ENCODE results near the gene SUMF1.

SUMF1 gene

DNA sequence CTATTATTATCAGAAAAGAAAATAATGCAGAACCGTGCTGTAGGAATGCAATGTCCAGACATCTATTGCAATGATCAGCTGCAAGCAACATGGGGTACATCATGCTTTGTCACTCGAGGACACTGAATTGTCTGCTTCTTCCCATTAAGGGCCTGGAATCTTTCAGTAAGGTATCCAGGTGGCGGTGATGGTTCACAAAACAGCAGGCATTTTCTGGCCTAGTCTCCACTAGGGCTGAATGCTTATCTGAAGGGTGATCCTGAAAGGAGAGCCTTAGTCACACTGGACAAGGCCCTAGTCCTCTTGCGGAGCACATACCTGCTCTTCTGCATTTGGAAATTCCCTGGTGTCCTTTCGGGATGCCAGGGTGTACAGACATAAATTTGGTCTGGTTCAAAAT, 47.3 kb upstream of the SUMF1 start:
- Histone ChIP-seq H3K9ac (ENCODE audit: low read length) (no peak overlapping the region), H3K4me1 (ENCODE audit: insufficient read depth, low read length, severe bottlenecking) (no peaks in the 10 kb centered on the region), H3K9me3 (ENCODE audit: low read length) (no peaks in the 10 kb centered on the region), H3K27me3 (ENCODE audit: insufficient read depth, low read length) (no peaks in the 10 kb centered on the region), H3K79me2 (ENCODE audit: insufficient read depth, low read length) (no peaks in the 10 kb centered on the region), H4K20me1 (ENCODE audit: insufficient read depth, low read length) (no peaks in the 10 kb centered on the region), H3K27ac (ENCODE audit: low read depth, low read length, poor library complexity, severe bottlenecking) (no peak overlapping the region), H3F3A (ENCODE audit: insufficient read depth, low read length) (no peaks in the 10 kb centered on the region), H3K36me3 (ENCODE audit: insufficient read depth, low read length) (no peaks in the 10 kb centered on the region), H3K4me3 (ENCODE audit: low read depth, low read length, poor library complexity, severe bottlenecking) (no peak overlapping the region), H3K9me2 (ENCODE audit: low read depth, low read length) (no peaks in the 10 kb centered on the region), H3K4me2 (ENCODE audit: low read length) (no peak overlapping the region), H2AFZ (ENCODE audit: low read length) (no peak overlapping the region)
- TF ChIP-seq EZH2 (IDR thresholded peaks at IDR 0.05; ENCODE audit: borderline replicate concordance, low read length) (no peak), CTCF (IDR thresholded peaks at IDR 0.05; ENCODE audit: low read length) (no peak)

GRCh38 chr3:4512895-4513616, 46.0 kb upstream of the SUMF1 start:
- Histone ChIP-seq H3K36me3 (ENCODE audit: insufficient read depth, low read length) (no peaks in the 10 kb centered on the region), H3K9ac (ENCODE audit: low read length) (no peak overlapping the region)

GRCh38 chr3:4511491-4512262, 44.6 kb upstream of the SUMF1 start:
- no peaks in the 10 kb centered on the region for H3F3A ChIP-seq (ENCODE audit: insufficient read depth, low read length)
- no peaks in the 10 kb centered on the region for H3K79me2 ChIP-seq (ENCODE audit: insufficient read depth, low read length)
- no peak overlapping the region for H2AFZ ChIP-seq (ENCODE audit: low read length)
- H3K36me3 ChIP-seq (ENCODE audit: insufficient read depth, low read length), result no peaks in the 10 kb centered on the region
- no peak overlapping the region for H3K4me3 ChIP-seq (ENCODE audit: low read depth, low read length, poor library complexity, severe bottlenecking)
- H3K4me1 ChIP-seq (ENCODE audit: insufficient read depth, low read length, severe bottlenecking), result no peaks in the 10 kb centered on the region
- no peak overlapping the region for H3K9ac ChIP-seq (ENCODE audit: low read length)
- no peaks in the 10 kb centered on the region for H4K20me1 ChIP-seq (ENCODE audit: insufficient read depth, low read length)
- no peak overlapping the region for H3K4me2 ChIP-seq (ENCODE audit: low read length)
- H3K9me3 ChIP-seq (ENCODE audit: low read length), result no peaks in the 10 kb centered on the region
- no peaks in the 10 kb centered on the region for H3K9me2 ChIP-seq (ENCODE audit: low read depth, low read length)
- no peaks in the 10 kb centered on the region for H3K27me3 ChIP-seq (ENCODE audit: insufficient read depth, low read length)
- no peak overlapping the region for H3K27ac ChIP-seq (ENCODE audit: low read depth, low read length, poor library complexity, severe bottlenecking)
- TF ChIP-seq EZH2 (IDR thresholded peaks at IDR 0.05; ENCODE audit: borderline replicate concordance, low read length) (no peak), CTCF (IDR thresholded peaks at IDR 0.05; ENCODE audit: low read length) (no peak)

More at GRCh38 chr3:4512895-4513616, 46.0 kb upstream of the SUMF1 start:
- no peaks in the 10 kb centered on the region for H3K4me1 ChIP-seq (ENCODE audit: insufficient read depth, low read length, severe bottlenecking)
- no peaks in the 10 kb centered on the region for H3K79me2 ChIP-seq (ENCODE audit: insufficient read depth, low read length)
- no peak overlapping the region for H3K4me2 ChIP-seq (ENCODE audit: low read length)
- no peak overlapping the region for H2AFZ ChIP-seq (ENCODE audit: low read length)
- no peaks in the 10 kb centered on the region for H3K9me2 ChIP-seq (ENCODE audit: low read depth, low read length)
- no peaks in the 10 kb centered on the region for H3K9me3 ChIP-seq (ENCODE audit: low read length)
- H3K4me3 ChIP-seq (ENCODE audit: low read depth, low read length, poor library complexity, severe bottlenecking), result no peak overlapping the region
- TF ChIP-seq EZH2 (IDR thresholded peaks at IDR 0.05; ENCODE audit: borderline replicate concordance, low read length) (no peak), CTCF (IDR thresholded peaks at IDR 0.05; ENCODE audit: low read length) (no peak)
- H4K20me1 ChIP-seq (ENCODE audit: insufficient read depth, low read length), result no peaks in the 10 kb centered on the region
- H3K27ac ChIP-seq (ENCODE audit: low read depth, low read length, poor library complexity, severe bottlenecking), result no peak overlapping the region
- H3F3A ChIP-seq (ENCODE audit: insufficient read depth, low read length), result no peaks in the 10 kb centered on the region
- no peaks in the 10 kb centered on the region for H3K27me3 ChIP-seq (ENCODE audit: insufficient read depth, low read length)

Data from OCI-LY1 (cell line).